K562 (cell line): ENCODE results near the gene CLTC. TPM values are rescaled to one million over a fixed set of nuclear protein-coding genes. Genes with fewer than 3 reads are reported as not detected.
A peak's percentile ranks its signal among the peaks of the same experiment; 100 is the strongest.

Source experiments
- BRD9 ChIP-seq: fragments of 450-650 bp; IDR thresholded peaks from 2 replicates; pipeline ENCODE4 v1.6.1; 2018; ENCODE audit warnings: low read depth; ENCODE audit not compliant: partially characterized antibody
- CHAMP1 ChIP-seq: fragments of 450-650 bp; IDR thresholded peaks from 2 replicates; pipeline ENCODE4 v1.6.1; 2016; ENCODE audit warnings: mild to moderate bottlenecking
- ELF4 ChIP-seq: fragments of 450-650 bp; formaldehyde crosslinking; IDR thresholded peaks from 2 replicates; pipeline ENCODE4 v1.4.0; 2022; ENCODE audit warnings: missing genetic modification characterization
- ETS2 ChIP-seq: IDR thresholded peaks from 2 replicates; pipeline ENCODE4 v1.6.1; 2016; ENCODE audit warnings: borderline replicate concordance, missing genetic modification characterization, mild to moderate bottlenecking, moderate library complexity, missing compliant biosample characterization; ENCODE audit not compliant: poor library complexity, severe bottlenecking
- HOMEZ ChIP-seq: fragments of 250-450 bp; sonication (Bioruptor Pico); IDR thresholded peaks from 2 replicates; pipeline ENCODE4 v1.4.0; 2020; ENCODE audit warnings: mild to moderate bottlenecking, moderate library complexity
- HSF4 ChIP-seq: fragments of 250-450 bp; sonication (Bioruptor Pico); IDR thresholded peaks from 2 replicates; pipeline ENCODE4 v2.1.2; 2022; ENCODE audit warnings: mild to moderate bottlenecking, moderate library complexity, borderline replicate concordance
- KDM1A ChIP-seq, 2 experiments: fragments of 450-650 bp; IDR thresholded peaks; 2 replicates each; pipeline ENCODE4 v1.6.1; 2016; ENCODE audit warnings: mild to moderate bottlenecking in 2 of 2
- NR2C1 ChIP-seq, 2 experiments: fragments of 450-650 bp; IDR thresholded peaks; 2 replicates each; pipeline ENCODE4 v1.6.1; 2017; ENCODE audit warnings: mild to moderate bottlenecking in 2 of 2, antibody characterized with exemption in 1 of 2, inconsistent platforms in 1 of 2, missing compliant biosample characterization in 1 of 2, missing genetic modification characterization in 1 of 2
- PRMT5 ChIP-seq: sonication (generic); formaldehyde crosslinking; IDR thresholded peaks from 2 replicates; pipeline ENCODE4 v1.5.0; 2020; ENCODE audit warnings: missing genetic modification reagents
- SETDB1 ChIP-seq: IDR thresholded peaks from one replicate; pipeline ENCODE4 v1.6.1; 2012; ENCODE audit warnings: low read length, control low read depth, inconsistent platforms
- SMARCE1 ChIP-seq: fragments of 450-650 bp; IDR thresholded peaks from 2 replicates; pipeline ENCODE4 v1.7.1; 2016; ENCODE audit warnings: mild to moderate bottlenecking
- TSC22D4 ChIP-seq: fragments of 450-650 bp; IDR thresholded peaks from 2 replicates; pipeline ENCODE4 v1.6.1; 2016; ENCODE audit warnings: missing genetic modification characterization, missing biosample characterization, control low read depth
- USF1 ChIP-seq: sonication (generic); formaldehyde crosslinking; IDR thresholded peaks from 2 replicates; pipeline ENCODE4 v1.9.0; 2022; ENCODE audit warnings: mild to moderate bottlenecking, missing genetic modification reagents
- ZFX ChIP-seq: sonication (generic); formaldehyde crosslinking; IDR thresholded peaks from 2 replicates; pipeline ENCODE4 v1.8.0; 2022; ENCODE audit warnings: mild to moderate bottlenecking, missing genetic modification reagents, moderate library complexity
- ZKSCAN3 ChIP-seq: fragments of 250-450 bp; sonication (Bioruptor Pico); IDR thresholded peaks from 2 replicates; pipeline ENCODE4 v1.4.0; 2020
- ZNF274 ChIP-seq: IDR thresholded peaks from 2 replicates; pipeline ENCODE4 v1.6.1; 2011; ENCODE audit warnings: low read depth, mild to moderate bottlenecking, low read length, moderate library complexity, borderline replicate concordance
- ZNF592 ChIP-seq: fragments of 450-650 bp; IDR thresholded peaks from 2 replicates; pipeline ENCODE4 v1.6.1; 2017; ENCODE audit warnings: antibody characterized with exemption, mild to moderate bottlenecking
- ZZZ3 ChIP-seq: fragments of 450-650 bp; IDR thresholded peaks from 2 replicates; pipeline ENCODE4 v1.6.1; 2016; ENCODE audit warnings: antibody characterized with exemption, mild to moderate bottlenecking, moderate library complexity
- polyA plus RNA-seq, 8 experiments: library from polyadenylated mRNA; depleted of rRNA in 4 of 8; stranded (reverse) in 5 of 8; unstranded in 3 of 8; fragments of >200 nt; fragmentation: Nextera tagmentation in 2 of 8; fragmentation: Illumina TruSeq in 1 of 8; extraction: Ambion mirVana in 2 of 8; extraction: Trizol in 1 of 8; gene quantifications; 2 replicates each; pipeline versions ENCODE4 v1.2.1 to v1.2.3, GENCODE V29; 2011 to 2014; ENCODE audit warnings: inconsistent platforms in 1 of 8, missing spikeins in 1 of 8
- total RNA-seq, 7 experiments: library from RNA; depleted of rRNA in 6 of 7; stranded (reverse); fragments of >200 nt in 6 of 7; fragmentation: Illumina TruSeq in 2 of 7; extraction: Trizol in 2 of 7; gene quantifications; 2 replicates each; pipeline versions ENCODE4 v1.2.1 to v1.2.3, GENCODE V29; 2011 to 2021; ENCODE audit warnings: low replicate concordance in 1 of 7

CLTC gene
- total and polyA plus RNA-seq, 9 of the 15 experiments (the other 6 are each of a cell fraction or from before 2014, with no cell fraction given), result 115 to 267 (median 174) TPM

- no peak; the same call in 1 of the 2 replicates for TF ChIP-seq ZNF592
- no peak for TF ChIP-seq ETS2
- no peak for TF ChIP-seq HSF4 (CRISPR knock-in tag)
- no peak for TF ChIP-seq HOMEZ (CRISPR knock-in tag)
- TF ChIP-seq NR2C1 (IDR thresholded peaks at IDR 0.05), result no peak
- TF ChIP-seq NR2C1 (tag; IDR thresholded peaks at IDR 0.05), result no peak
- no peak for TF ChIP-seq ZFX (CRISPR knock-in tag)
- no peak for TF ChIP-seq TSC22D4 (tag)
- TF ChIP-seq ELF4 (CRISPR knock-in tag), result peak; percentile 4; the same call in 1 of the 2 replicates
- TF ChIP-seq ZZZ3, result no peak
- TF ChIP-seq KDM1A (IDR thresholded peaks at IDR 0.05), result 0 out of 4 replicates have a peak, but pooled peaks of 1 of the 2 experiments have one; percentile 10
- TF ChIP-seq ZKSCAN3 (CRISPR knock-in tag), result no peak
- TF ChIP-seq PRMT5, result no peak
- TF ChIP-seq SETDB1, result no peak
- TF ChIP-seq USF1, result no peak
- peak; percentile 39; the same call in 1 of the 2 replicates for TF ChIP-seq CHAMP1
- no peak for TF ChIP-seq ZNF274
- TF ChIP-seq SMARCE1, result peak; percentile 13; the same call in 1 of the 2 replicates
- peak; percentile 37 for TF ChIP-seq BRD9
Measured at GRCh38 chr17:59617156-59617732, 2.5 kb upstream of the CLTC start (continued).
